GM21515 (cell line): ENCODE data around the gene KCNK10.
A peak's percentile ranks its signal among the peaks of the same experiment; 100 is the strongest.

ENCODE experiments used
- ATAC-seq: cut with Tn5 transposase; IDR thresholded peaks from one replicate; pipeline ENCODE4 v1.9.1; 2021; ENCODE audit not compliant: unreplicated experiment

KCNK10 gene

GRCh38 chr14:88231603-88232002 is 91.5 kb downstream of the KCNK10 start:
- no peak for ATAC-seq

- no peak for ATAC-seq
Observed at GRCh38 chr14:88229428-88229827, 93.6 kb downstream of the KCNK10 start.

- ATAC-seq, result no peak
Observed at GRCh38 chr14:88228522-88229236, 94.4 kb downstream of the KCNK10 start.

- ATAC-seq, result peak; percentile 50
Observed at GRCh38 chr14:88227693-88228092, 95.4 kb downstream of the KCNK10 start.

- no peak for ATAC-seq
Observed at GRCh38 chr14:88225721-88226120, 97.3 kb downstream of the KCNK10 start.

GRCh38 chr14:88218119-88218915 is 104.8 kb downstream of the KCNK10 start:
- no peak for ATAC-seq

GRCh38 chr14:88212691-88213090 is 110.4 kb downstream of the KCNK10 start:
- ATAC-seq, result no peak

- ATAC-seq, result no peak
Observed at GRCh38 chr14:88210426-88210825, 112.6 kb downstream of the KCNK10 start.

GRCh38 chr14:88209273-88209672 is 113.8 kb downstream of the KCNK10 start:
- peak; percentile 64 for ATAC-seq

- peak; percentile 36 for ATAC-seq
Observed at GRCh38 chr14:88208858-88209257, 114.2 kb downstream of the KCNK10 start.

- no peak for ATAC-seq
Observed at GRCh38 chr14:88204221-88204620, 118.8 kb downstream of the KCNK10 start.

GRCh38 chr14:88203291-88203690 is 119.8 kb downstream of the KCNK10 start:
- no peak for ATAC-seq

- ATAC-seq, result no peak
Observed at GRCh38 chr14:88202286-88202685, 120.8 kb downstream of the KCNK10 start.

GRCh38 chr14:88201851-88202250 is 121.2 kb downstream of the KCNK10 start:
- no peak for ATAC-seq

- no peak for ATAC-seq
Observed at GRCh38 chr14:88199882-88200281, 123.2 kb downstream of the KCNK10 start.

- no peak for ATAC-seq
Observed at GRCh38 chr14:88198446-88198845, 124.6 kb downstream of the KCNK10 start.

- ATAC-seq, result peak; percentile 72
Observed at GRCh38 chr14:88196925-88197324, 126.1 kb downstream of the KCNK10 start.

- ATAC-seq, result no peak
Observed at GRCh38 chr14:88196116-88196890, 126.8 kb downstream of the KCNK10 start.

GRCh38 chr14:88195676-88196075 is 127.4 kb downstream of the KCNK10 start:
- no peak for ATAC-seq

GRCh38 chr14:88194531-88194930 is 128.5 kb downstream of the KCNK10 start:
- no peak for ATAC-seq

GRCh38 chr14:88191605-88192004 is 131.5 kb downstream of the KCNK10 start:
- ATAC-seq, result no peak
